ENCODE results near the gene SLC39A1.

DNA sequence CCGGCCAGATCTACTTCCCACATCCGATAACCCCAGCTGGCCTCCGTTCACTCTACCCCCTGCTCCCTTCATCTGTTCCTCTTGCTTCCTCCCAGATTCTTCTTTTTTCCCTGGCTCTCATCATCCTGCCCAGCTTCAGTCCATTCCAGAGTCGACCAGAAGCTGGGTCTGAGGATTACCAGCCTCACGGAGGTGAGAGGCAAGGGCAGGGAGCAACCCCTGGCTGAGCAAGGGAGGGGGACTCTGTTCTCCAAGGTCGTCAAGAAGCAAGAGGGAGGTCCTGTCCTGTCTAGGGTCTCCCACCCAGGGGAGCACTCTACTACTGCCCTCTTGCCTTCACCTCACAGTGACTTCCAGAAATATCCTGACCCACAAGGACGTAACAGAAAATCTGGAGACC lies 10.2 kb upstream of the SLC39A1 start:
- TF ChIP-seq, protein P1, sequence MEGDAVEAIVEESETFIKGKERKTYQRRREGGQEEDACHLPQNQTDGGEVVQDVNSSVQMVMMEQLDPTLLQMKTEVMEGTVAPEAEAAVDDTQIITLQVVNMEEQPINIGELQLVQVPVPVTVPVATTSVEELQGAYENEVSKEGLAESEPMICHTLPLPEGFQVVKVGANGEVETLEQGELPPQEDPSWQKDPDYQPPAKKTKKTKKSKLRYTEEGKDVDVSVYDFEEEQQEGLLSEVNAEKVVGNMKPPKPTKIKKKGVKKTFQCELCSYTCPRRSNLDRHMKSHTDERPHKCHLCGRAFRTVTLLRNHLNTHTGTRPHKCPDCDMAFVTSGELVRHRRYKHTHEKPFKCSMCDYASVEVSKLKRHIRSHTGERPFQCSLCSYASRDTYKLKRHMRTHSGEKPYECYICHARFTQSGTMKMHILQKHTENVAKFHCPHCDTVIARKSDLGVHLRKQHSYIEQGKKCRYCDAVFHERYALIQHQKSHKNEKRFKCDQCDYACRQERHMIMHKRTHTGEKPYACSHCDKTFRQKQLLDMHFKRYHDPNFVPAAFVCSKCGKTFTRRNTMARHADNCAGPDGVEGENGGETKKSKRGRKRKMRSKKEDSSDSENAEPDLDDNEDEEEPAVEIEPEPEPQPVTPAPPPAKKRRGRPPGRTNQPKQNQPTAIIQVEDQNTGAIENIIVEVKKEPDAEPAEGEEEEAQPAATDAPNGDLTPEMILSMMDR (IDR thresholded peaks at IDR 0.05), result no peak
- TF ChIP-seq POLR2A (IDR thresholded peaks at IDR 0.05), result no peak
